CD8-positive, alpha-beta memory T cell (primary cell): ENCODE results near the gene KATNAL2. TPM values are rescaled to one million over a fixed set of nuclear protein-coding genes. Genes with fewer than 3 reads are reported as not detected.
A peak's percentile ranks its signal among the peaks of the same experiment; 100 is the strongest.

Source experiments
- CTCF ChIA-PET: fragments of 350-600 bp; sonication (Branson Sonifier 250); formaldehyde crosslinking; loops from one replicate; lab custom pipeline; 2021; ENCODE audit warnings: antibody characterized with exemption; lab: Charles Lee
- POLR2A ChIA-PET: fragments of 350-600 bp; sonication (Branson Sonifier 250); formaldehyde crosslinking; loops from one replicate; lab custom pipeline; 2021; ENCODE audit warnings: antibody characterized with exemption; lab: Charles Lee
- DNase-seq, 5 donors: peaks; one replicate each; pipeline versions ENCODE4 v3.0.0 to v3.0.0-alpha.2; 2020 to 2022; ENCODE audit warnings: mixed read lengths in 1 of 5
- H3K27ac ChIP-seq: one replicate; pipeline ENCODE4 v1.7.0; 2013; ENCODE audit warnings: low read depth, mild to moderate bottlenecking, low read length, moderate library complexity
- H3K27me3 ChIP-seq: 2 replicates; pipeline ENCODE4 v1.7.0; 2013; ENCODE audit warnings: low read length, mild to moderate bottlenecking; ENCODE audit not compliant: insufficient read depth, poor library complexity, severe bottlenecking
- H3K36me3 ChIP-seq: 2 replicates; pipeline ENCODE4 v1.7.0; 2013; ENCODE audit warnings: mild to moderate bottlenecking, low read length, moderate library complexity; ENCODE audit not compliant: insufficient read depth
- H3K4me1 ChIP-seq: 2 replicates; pipeline ENCODE4 v1.7.0; 2013; ENCODE audit warnings: mild to moderate bottlenecking, low read length, moderate library complexity; ENCODE audit not compliant: insufficient read depth
- H3K4me3 ChIP-seq: 2 replicates; pipeline ENCODE4 v1.7.0; 2013; ENCODE audit warnings: mild to moderate bottlenecking, low read length
- H3K9me3 ChIP-seq: 2 replicates; pipeline ENCODE4 v1.7.0; 2013; ENCODE audit warnings: mild to moderate bottlenecking, low read length
- H3K27ac Mint-ChIP-seq, 8 donors: one replicate each; pipeline ENCODE4 v1.8.0; 2020 to 2021; ENCODE audit warnings: mixed read lengths in 8 of 8, mild to moderate bottlenecking in 6 of 8, inconsistent platforms in 3 of 8, moderate library complexity in 3 of 8
- H3K27me3 Mint-ChIP-seq, 2 donors: one replicate each; pipeline ENCODE4 v1.8.0; 2020 to 2021; ENCODE audit warnings: mixed read lengths in 2 of 2, mild to moderate bottlenecking in 1 of 2, moderate library complexity in 1 of 2
- H3K36me3 Mint-ChIP-seq, 3 donors: one replicate each; pipeline ENCODE4 v1.8.0; 2020 to 2021; ENCODE audit warnings: mixed read lengths in 3 of 3, inconsistent platforms in 1 of 3, mild to moderate bottlenecking in 1 of 3
- H3K4me1 Mint-ChIP-seq, 3 donors: one replicate each; pipeline ENCODE4 v1.8.0; 2020 to 2021; ENCODE audit warnings: mixed read lengths in 3 of 3, inconsistent platforms in 1 of 3, mild to moderate bottlenecking in 1 of 3
- H3K4me3 Mint-ChIP-seq, 7 donors: one replicate each; pipeline ENCODE4 v1.8.0; 2020 to 2021; ENCODE audit warnings: mixed read lengths in 7 of 7, mild to moderate bottlenecking in 6 of 7, moderate library complexity in 4 of 7, inconsistent platforms in 2 of 7
- H3K9me3 Mint-ChIP-seq, 5 donors: one replicate each; pipeline ENCODE4 v1.8.0; 2020 to 2022; ENCODE audit warnings: mixed read lengths in 5 of 5, mild to moderate bottlenecking in 3 of 5, moderate library complexity in 2 of 5, inconsistent platforms in 1 of 5
- polyA plus RNA-seq: library from polyadenylated mRNA; unstranded; fragments of 300-500 nt; fragmentation: Illumina TruSeq; gene quantifications from one replicate; pipeline ENCODE4 v1.2.3, GENCODE V29; 2021
- total RNA-seq, 2 experiments: library from RNA; stranded (reverse); gene quantifications; one replicate each; pipeline ENCODE4 v1.2.3, GENCODE V29; 2021

Gene KATNAL2
- total and polyA plus RNA-seq, 3 experiments from 2014 or later, result 0.54 to 0.98 (median 0.82) TPM

DNA sequence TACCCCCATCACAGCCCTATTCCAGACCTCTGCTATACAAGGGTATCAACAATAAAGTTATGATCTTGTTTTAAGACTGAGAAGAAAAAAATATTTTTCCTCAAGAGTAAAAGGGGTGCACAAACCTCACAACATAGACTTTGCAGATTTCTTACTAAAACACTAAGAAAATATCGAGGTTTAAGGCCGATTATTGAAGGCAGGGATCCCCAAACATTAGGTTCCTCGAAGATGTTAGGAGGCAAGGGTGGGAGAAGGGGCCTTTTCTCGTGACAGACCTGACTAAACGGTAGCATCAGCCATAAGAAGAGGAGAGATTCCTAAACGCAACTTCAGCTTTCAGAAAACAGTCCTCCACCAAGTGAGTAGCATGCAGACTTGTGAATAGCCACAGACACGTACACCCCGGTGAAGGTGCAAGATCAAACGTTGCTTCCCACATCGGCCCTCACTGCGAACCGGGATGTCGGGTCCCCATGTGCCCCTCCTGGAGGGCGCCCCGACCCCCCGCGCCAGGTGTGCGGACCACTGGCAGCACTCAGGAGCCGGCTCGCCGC is 773 bp upstream of the KATNAL2 start:
- CTCF ChIA-PET, result no interaction called here
- Histone ChIP-seq H3K4me3 (peak overlapping the region; percentile 79), H3K4me1 (peaks cover 23% of the 10 kb centered on the region), H3K27ac (peak overlapping the region; percentile 56), H3K36me3 (no peaks in the 10 kb centered on the region), H3K9me3 (no peaks in the 10 kb centered on the region), H3K27me3 (no peaks in the 10 kb centered on the region)
- Mint-ChIP-seq H3K4me1 (peaks cover 38 to 53% (median 49%) of the 10 kb centered on the region in 3 donors), H3K4me3 (peak overlapping the region; percentile 88 to 95 (median 92)), H3K27me3 (no peaks in the 10 kb centered on the region), H3K9me3 (no peaks in the 10 kb centered on the region), H3K36me3 (peaks cover 0 to 3% (median 0%) of the 10 kb centered on the region in 3 donors), H3K27ac (peak overlapping the region; percentile 78 to 95 (median 90))
- peak in 3 of 5 donors; percentile 53 to 60 (median 57) for DNase-seq
- POLR2A ChIA-PET, result no interaction called here

GRCh38 chr18:46917803-46918600 is 600 bp downstream of the KATNAL2 start:
- ChIA-PET POLR2A (no interaction called here), CTCF (interaction anchor here (0.6 kb wide), 1 partner anchor 1624 kb away, joined by 3 read pairs; no protein-coding TSS in a partner anchor)
- Histone ChIP-seq H3K27me3 (no peaks in the 10 kb centered on the region), H3K27ac (peak overlapping the region; percentile 15), H3K4me3 (peak overlapping the region; percentile 27), H3K36me3 (no peaks in the 10 kb centered on the region), H3K9me3 (no peaks in the 10 kb centered on the region), H3K4me1 (peaks cover 23% of the 10 kb centered on the region)
- Mint-ChIP-seq H3K4me1 (peaks cover 38 to 48% (median 47%) of the 10 kb centered on the region in 3 donors), H3K9me3 (no peaks in the 10 kb centered on the region), H3K36me3 (peaks cover 0 to 3% (median 0%) of the 10 kb centered on the region in 3 donors), H3K27me3 (no peaks in the 10 kb centered on the region), H3K4me3 (peak overlapping the region; percentile 79 to 95 (median 89)), H3K27ac (peak overlapping the region; percentile 34 to 93 (median 79))
- peak in 1 of 5 donors; percentile 1 for DNase-seq

DNA sequence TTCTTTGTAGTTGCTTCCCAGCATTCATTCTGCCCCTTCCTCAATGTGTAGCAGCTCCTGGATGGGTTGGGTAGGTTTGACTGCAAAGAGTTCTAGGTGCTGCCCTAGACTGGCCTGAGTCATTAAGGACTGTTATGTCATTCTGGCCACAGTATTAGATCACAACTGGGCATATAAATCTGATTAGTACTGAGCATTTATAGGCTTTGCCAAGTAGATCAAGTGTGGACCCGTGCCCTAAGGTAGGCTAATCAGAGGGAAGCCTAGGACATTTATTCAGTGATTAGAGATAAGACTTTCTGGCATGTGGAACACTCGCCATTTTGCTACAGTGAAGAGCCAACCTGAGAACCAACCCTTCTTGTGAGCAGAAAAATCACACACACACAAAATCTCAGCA is 2.7 kb downstream of the KATNAL2 start:
- CTCF ChIA-PET, result no interaction called here
- Histone ChIP-seq H3K27ac (no peak overlapping the region), H3K4me3 (no peak overlapping the region), H3K9me3 (no peaks in the 10 kb centered on the region), H3K36me3 (no peaks in the 10 kb centered on the region), H3K27me3 (no peaks in the 10 kb centered on the region), H3K4me1 (peaks cover 17% of the 10 kb centered on the region)
- POLR2A ChIA-PET, result no interaction called here
- no peak for DNase-seq
- Mint-ChIP-seq H3K27me3 (peaks cover 0 to 2% of the 10 kb centered on the region in 2 donors), H3K36me3 (peaks cover 0 to 3% (median 0%) of the 10 kb centered on the region in 3 donors), H3K4me3 (peak overlapping the region in 3 of 7 donors; percentile 2 to 32 (median 27)), H3K27ac (peak overlapping the region in 3 of 8 donors; percentile 22 to 70 (median 29)), H3K9me3 (peaks cover 0 to 5% (median 0%) of the 10 kb centered on the region in 5 donors), H3K4me1 (peaks cover 21 to 30% (median 28%) of the 10 kb centered on the region in 3 donors)

- H3K36me3 ChIP-seq, result no peaks in the 10 kb centered on the region
- CTCF ChIA-PET, result interaction anchor here (0.9 kb wide), 1 partner anchor 263 kb away, joined by 3 read pairs; no protein-coding TSS in a partner anchor
- no peak overlapping the region for H3K4me3 ChIP-seq
- H3K4me1 ChIP-seq, result peaks cover 11% of the 10 kb centered on the region
- H3K4me1 Mint-ChIP-seq, result peaks cover 15 to 24% (median 22%) of the 10 kb centered on the region in 3 donors
- peaks cover 0 to 5% (median 0%) of the 10 kb centered on the region in 5 donors for H3K9me3 Mint-ChIP-seq
- POLR2A ChIA-PET, result no interaction called here
- no peak overlapping the region for H3K27ac Mint-ChIP-seq
- H3K27ac ChIP-seq, result no peak overlapping the region
- peaks cover 0 to 3% (median 0%) of the 10 kb centered on the region in 3 donors for H3K36me3 Mint-ChIP-seq
- no peak for DNase-seq
- H3K4me3 Mint-ChIP-seq, result peak overlapping the region in 1 of 7 donors; percentile 32
- H3K9me3 ChIP-seq, result no peaks in the 10 kb centered on the region
- H3K27me3 Mint-ChIP-seq, result peaks cover 0 to 2% of the 10 kb centered on the region in 2 donors
- H3K27me3 ChIP-seq, result no peaks in the 10 kb centered on the region
Observed at GRCh38 chr18:46920653-46921052, 3.3 kb downstream of the KATNAL2 start.

DNA sequence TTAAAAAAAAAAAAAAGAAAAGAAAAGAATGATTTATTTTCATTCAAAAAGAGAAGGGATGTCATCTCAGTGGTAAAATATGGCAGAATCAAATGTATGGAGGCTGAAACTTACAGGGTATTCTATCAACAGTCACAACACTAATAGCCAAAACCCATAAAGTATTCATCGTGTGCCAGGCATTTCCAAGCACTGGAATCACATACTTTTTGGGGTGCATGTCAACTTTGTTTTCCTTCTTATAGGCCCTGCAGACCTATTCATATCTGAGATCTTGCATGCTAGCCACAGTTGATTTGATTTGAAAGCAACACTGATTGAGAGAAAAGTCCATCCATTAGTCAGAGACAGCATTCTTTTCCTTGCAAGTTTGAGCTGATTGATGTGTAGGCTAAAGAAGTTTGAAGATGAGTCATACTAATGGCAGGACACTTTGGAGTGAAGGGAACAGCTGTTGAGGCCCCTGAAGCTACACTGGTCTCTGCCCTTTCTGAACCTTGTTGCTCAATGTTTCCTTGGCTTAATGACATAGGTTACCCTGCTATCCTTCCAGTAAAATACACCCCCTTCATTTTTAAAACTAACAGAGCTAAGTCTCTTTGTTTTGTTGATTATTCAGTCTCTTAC is 22.0 kb downstream of the KATNAL2 start:
- no peak for DNase-seq
- Histone ChIP-seq H3K36me3 (no peaks in the 10 kb centered on the region), H3K4me3 (no peak overlapping the region), H3K4me1 (no peaks in the 10 kb centered on the region), H3K9me3 (no peaks in the 10 kb centered on the region), H3K27ac (no peak overlapping the region), H3K27me3 (no peaks in the 10 kb centered on the region)
- Mint-ChIP-seq H3K9me3 (peaks cover 0 to under 1% (median 0%) of the 10 kb centered on the region in 5 donors), H3K4me1 (peaks cover 0 to 2% (median 0%) of the 10 kb centered on the region in 3 donors), H3K36me3 (peaks cover 0 to 4% (median 2%) of the 10 kb centered on the region in 3 donors), H3K4me3 (no peak overlapping the region), H3K27ac (no peak overlapping the region), H3K27me3 (peaks cover 0 to 8% of the 10 kb centered on the region in 2 donors)
- ChIA-PET CTCF (no interaction called here), POLR2A (no interaction called here)

- Mint-ChIP-seq H3K36me3 (peaks cover 0 to 2% (median under 1%) of the 10 kb centered on the region in 3 donors), H3K9me3 (no peaks in the 10 kb centered on the region), H3K27ac (no peak overlapping the region), H3K27me3 (peaks cover 2 to 9% of the 10 kb centered on the region in 2 donors), H3K4me3 (no peak overlapping the region), H3K4me1 (peaks cover 0 to under 1% (median 0%) of the 10 kb centered on the region in 3 donors)
- H3K9me3 ChIP-seq, result no peaks in the 10 kb centered on the region
- H3K4me3 ChIP-seq, result no peak overlapping the region
- no peaks in the 10 kb centered on the region for H3K4me1 ChIP-seq
- DNase-seq, result no peak
- H3K27ac ChIP-seq, result no peak overlapping the region
- ChIA-PET POLR2A (no interaction called here), CTCF (no interaction called here)
- no peaks in the 10 kb centered on the region for H3K27me3 ChIP-seq
- H3K36me3 ChIP-seq, result no peaks in the 10 kb centered on the region
Observed at GRCh38 chr18:46939998-46940571, 22.7 kb downstream of the KATNAL2 start.

DNA sequence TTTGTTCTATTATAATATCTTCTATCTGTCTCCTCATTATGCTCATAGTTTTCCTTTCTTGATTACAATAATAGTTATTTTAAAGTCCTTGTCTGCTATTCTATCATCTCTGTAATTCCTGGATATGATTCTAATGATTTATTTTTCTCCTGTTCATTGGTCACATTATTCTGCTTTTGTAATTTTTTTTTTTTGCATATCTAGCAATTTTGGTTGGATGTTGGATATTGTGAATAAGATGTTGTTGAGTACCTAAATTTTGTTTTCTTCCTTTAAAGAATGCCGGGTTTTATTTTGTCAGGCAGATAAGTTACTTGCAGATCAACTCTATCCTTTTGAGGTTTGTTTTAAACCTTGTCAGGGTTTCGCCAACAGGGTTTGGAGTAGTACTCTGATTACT is 25.2 kb downstream of the KATNAL2 start:
- DNase-seq, result no peak
- Histone ChIP-seq H3K4me3 (no peak overlapping the region), H3K27me3 (peaks cover 4% of the 10 kb centered on the region), H3K9me3 (no peaks in the 10 kb centered on the region), H3K4me1 (no peaks in the 10 kb centered on the region), H3K36me3 (no peaks in the 10 kb centered on the region), H3K27ac (no peak overlapping the region)
- Mint-ChIP-seq H3K4me3 (no peak overlapping the region), H3K27me3 (peaks cover 4 to 11% of the 10 kb centered on the region in 2 donors), H3K36me3 (peaks cover 0 to 2% (median 0%) of the 10 kb centered on the region in 3 donors), H3K27ac (no peak overlapping the region), H3K4me1 (no peaks in the 10 kb centered on the region), H3K9me3 (no peaks in the 10 kb centered on the region)
- ChIA-PET POLR2A (no interaction called here), CTCF (no interaction called here)
